ENCODE data around the gene NOP9. TPM values are rescaled to one million over a fixed set of nuclear protein-coding genes. Genes with fewer than 3 reads are reported as not detected.
A peak's percentile ranks its signal among the peaks of the same experiment; 100 is the strongest.

NOP9 gene
- total RNA-seq, 2 donors from 2014 or later: 19.2 to 20.9 TPM

GRCh38 chr14:24297190-24297964 is 2.3 kb upstream of the NOP9 start:
- DNase-seq (ENCODE audit: low spot score): no peak

DNA sequence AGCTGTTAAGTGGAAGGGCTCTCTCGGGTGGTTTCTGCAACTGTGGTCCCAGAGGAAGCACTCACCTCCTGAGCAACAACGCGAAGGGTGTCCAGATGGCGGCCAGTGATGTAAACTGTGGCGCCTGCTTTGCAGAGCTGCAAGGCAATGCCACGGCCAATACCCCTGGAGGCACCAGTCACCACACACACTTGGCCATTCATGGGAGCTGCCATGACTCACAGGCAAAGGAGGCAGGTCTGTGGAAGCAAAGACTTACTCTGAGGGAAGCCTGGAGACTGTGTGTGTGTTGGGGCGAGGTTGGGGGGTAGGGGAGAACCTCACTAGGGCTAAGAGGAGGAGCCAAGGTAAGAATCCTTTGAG is 777 bp upstream of the NOP9 start:
- intact Hi-C loops (cut with DNase I): no loop called here
- DNase-seq (ENCODE audit: low spot score): no peak

More at GRCh38 chr14:24297190-24297964, 2.3 kb upstream of the NOP9 start:
- intact Hi-C loops (cut with DNase I): loop anchor here in 1 of 2 donors (2.0 kb wide), 1 partner anchor 55 kb away; the partner anchor contains the start of gene TINF2

- intact Hi-C loops (cut with DNase I): loop anchor here in 1 of 2 donors (10.0 kb wide), 1 partner anchor 46 kb away; no protein-coding TSS in a partner anchor
- DNase-seq (ENCODE audit: low spot score): no peak
Measured at GRCh38 chr14:24300326-24300980, 803 bp downstream of the NOP9 start.

GRCh38 chr14:24304019-24304387 is 4.4 kb downstream of the NOP9 start:
- intact Hi-C loops (cut with DNase I): loop anchor here in 1 of 2 donors (10.0 kb wide), 1 partner anchor 49 kb away; no protein-coding TSS in a partner anchor
- DNase-seq (ENCODE audit: low spot score): no peak

DNA sequence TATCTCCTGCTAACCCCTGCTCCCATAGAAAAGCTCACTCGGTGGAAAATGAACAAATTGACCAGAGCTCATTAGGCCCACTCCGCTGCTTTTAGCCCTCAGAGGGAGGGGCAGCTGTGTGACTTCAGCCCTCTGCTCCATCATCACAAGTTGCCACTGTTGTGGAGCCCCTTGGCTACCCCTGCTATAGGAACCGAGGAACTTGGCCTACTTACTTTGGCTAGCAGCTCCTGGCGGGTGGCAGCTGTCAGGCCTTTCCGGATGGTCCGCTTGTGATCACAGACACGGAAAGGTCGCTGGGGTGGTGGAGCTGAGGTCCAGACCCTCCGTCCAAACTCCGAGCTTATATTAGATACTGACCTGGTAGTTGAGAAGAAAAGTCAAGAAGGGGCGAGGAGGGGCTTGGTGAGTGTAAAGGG is 7.5 kb downstream of the NOP9 start:
- intact Hi-C loops (cut with DNase I): loop anchor here in 1 of 2 donors (10.0 kb wide), 1 partner anchor 52 kb away; no protein-coding TSS in a partner anchor
- DNase-seq (ENCODE audit: low spot score): no peak

DNA sequence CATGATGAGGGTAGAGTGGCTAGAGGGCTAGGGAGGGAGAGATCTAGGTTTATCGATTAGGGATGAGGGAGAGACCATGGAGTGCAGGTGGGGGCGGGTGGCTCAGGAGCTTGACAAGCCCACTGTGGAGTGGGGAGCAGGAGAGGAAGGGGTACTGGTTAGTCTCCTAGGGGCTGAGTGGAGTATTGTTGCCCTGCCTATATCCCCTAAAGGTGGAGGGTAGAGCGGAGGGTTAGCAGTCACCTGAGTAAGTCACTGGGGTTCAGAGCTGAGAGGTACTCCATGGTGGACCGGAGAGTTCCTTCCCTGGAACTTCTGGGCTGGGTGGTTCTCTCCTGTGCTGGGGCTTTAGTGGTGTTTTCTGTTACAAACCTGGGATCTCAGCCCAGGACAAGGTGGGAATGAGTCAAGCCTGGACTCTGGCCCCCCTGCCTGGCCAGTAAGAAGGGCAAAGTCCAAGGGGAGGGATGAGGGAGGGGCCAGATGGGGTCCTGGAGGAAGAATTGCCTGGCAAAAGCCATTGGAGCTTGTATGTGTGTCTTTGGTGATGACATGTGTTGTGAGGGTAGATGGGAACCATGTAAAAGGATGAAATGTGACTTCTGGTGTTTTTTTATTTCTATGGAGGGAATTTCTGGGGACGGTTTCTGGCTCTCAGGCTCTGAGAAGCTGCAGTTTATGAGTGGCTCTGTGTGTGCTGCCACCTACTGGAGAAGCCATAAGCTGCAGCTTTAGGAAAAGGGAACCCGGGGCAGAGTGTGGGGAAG is 8.1 kb downstream of the NOP9 start, which contains the start of gene CIDEB:
Gene CIDEB, minus strand, starts transcription at position 403 of the 767 bp plus-strand sequence. Its CDS starts 119 bp downstream, at position 284.
- intact Hi-C loops (cut with DNase I): loop anchor here in 1 of 2 donors (10.0 kb wide), 1 partner anchor 53 kb away; no protein-coding TSS in a partner anchor
- DNase-seq (ENCODE audit: low spot score): no peak

DNA sequence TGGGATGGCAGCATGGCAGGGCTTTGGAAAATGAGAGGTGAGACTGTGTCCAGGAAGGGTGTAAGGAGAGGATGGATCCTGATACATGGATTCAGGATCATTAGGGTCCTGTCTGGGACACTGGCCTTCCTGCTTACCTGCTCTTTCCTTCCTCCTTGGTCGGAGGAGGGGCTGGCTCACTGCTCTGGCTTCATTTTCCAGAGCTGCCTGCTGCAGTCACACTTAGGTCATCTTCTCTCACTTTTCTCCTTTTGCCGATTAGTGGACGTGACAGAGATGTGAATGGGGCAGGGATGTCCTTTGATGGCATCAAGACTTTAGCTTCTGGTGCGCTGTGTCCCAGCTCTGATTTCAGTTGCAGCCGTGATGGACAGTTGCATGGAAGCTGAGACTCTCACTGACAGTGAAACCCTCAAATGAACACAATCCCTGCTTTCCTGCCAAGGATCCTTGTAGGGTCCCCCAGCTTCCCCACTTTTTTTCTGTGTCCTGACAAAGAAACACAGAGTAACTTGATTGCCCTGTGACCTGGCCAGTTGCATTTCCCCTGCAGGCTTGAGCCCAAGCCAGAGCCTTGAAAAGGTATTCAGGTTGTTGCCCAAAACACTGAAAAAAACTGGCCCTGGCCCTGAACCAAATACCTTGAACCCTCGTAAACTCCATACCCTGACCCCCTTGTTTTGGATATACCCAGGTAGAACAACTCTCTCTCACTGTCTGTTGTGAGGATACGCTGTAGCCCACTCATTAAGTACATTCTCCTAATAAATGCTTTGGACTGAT is 8.9 kb downstream of the NOP9 start:
- intact Hi-C loops (cut with DNase I): loop anchor here in 1 of 2 donors (10.0 kb wide), 1 partner anchor 54 kb away; no protein-coding TSS in a partner anchor
- no peak for DNase-seq (ENCODE audit: low spot score)

- intact Hi-C loops (cut with DNase I): loop anchor here in 1 of 2 donors (10.0 kb wide), 1 partner anchor 55 kb away; no protein-coding TSS in a partner anchor
- no peak for DNase-seq (ENCODE audit: low spot score)
Measured at GRCh38 chr14:24309538-24310264, 10.1 kb downstream of the NOP9 start, which contains the start of gene LTB4R2. Gene LTB4R2, plus strand, starts transcription at chr14:24310140. Its CDS starts 525 bp downstream, at chr14:24310665.

GRCh38 chr14:24310265-24310645 is 10.6 kb downstream of the NOP9 start:
- no peak for DNase-seq (ENCODE audit: low spot score)
- intact Hi-C loops (cut with DNase I): no loop called here

GRCh38 chr14:24310646-24311604 is 11.3 kb downstream of the NOP9 start, which contains the start of gene LTB4R:
Gene LTB4R, plus strand, starts transcription at chr14:24311502. Its CDS starts 4,150 bp downstream, at chr14:24315652.
- DNase-seq (ENCODE audit: low spot score): peak; percentile 92
- intact Hi-C loops (cut with DNase I): no loop called here

DNA sequence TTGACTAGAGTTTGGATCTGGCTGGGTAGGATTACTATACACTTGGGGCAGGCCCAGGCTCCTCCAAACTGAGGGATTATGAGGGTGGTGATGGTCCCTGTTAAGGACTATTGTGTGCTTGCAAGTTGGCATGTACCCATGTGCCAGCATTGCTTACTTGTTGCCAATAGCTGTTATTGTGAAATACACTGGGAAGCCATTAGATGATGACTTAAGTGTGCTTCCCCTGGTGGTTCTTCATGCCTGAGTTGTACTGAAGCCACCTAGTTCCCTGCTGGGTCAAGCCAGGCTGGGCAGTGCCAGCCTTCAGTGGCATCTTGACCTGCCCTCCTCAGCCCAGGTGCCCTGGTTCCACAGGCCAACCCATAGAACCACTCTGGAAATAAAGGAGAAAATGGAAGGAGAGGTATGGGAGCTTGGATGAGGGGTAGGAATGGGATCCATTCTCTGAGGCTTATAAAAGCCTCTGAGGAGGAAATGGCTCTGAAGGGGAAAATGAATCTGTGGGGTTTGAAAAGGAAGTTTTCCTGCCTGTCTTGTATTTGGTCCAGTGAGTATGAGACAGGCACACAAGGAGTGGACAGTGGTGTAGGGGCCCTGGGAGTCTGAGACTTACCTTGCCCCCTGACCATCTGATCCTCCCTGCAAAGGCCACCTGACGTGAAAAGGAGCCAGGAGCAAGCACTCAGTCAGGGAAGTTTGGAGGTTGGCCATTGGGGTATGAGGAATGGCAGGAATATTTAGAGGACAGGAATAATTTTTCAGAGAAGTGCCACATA is 12.4 kb downstream of the NOP9 start:
- intact Hi-C loops (cut with DNase I): no loop called here
- no peak for DNase-seq (ENCODE audit: low spot score)

DNA sequence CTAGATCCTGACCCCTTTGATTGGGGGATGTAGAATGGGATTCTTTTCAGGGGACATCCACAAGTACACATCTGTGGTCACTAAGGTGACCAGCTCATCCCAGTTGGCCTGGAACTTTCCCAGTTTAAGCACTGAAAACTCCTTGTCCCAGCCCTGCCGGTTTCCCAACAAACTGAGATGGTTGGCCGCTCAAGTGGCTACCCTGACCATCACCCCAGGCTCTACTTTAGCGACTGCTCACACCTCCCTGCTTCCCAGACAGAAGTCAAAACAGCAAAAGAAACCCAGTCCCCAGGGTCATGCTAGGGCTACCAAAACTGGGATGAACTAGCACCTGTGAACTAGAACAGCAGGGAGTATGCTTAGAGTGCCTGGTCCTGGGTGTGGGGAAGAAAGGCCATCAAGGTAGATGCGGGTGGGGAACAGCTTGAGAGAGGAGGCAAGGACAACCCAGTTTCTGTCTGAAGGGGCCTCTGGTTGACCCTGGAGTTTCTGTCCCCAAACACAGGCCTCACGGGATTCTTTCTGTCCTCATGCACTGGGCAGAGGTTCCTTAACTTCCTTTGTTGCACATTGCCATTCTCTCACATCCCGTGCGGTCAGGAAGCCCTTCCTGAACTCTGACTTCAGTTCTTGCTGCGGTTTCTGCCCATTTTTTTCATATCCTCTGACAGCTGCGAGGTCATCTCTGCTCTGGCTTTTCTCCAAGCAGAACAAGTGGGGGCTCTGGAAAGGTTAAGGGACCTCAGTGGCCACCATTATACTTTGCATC is 13.3 kb downstream of the NOP9 start:
- intact Hi-C loops (cut with DNase I): no loop called here
- no peak for DNase-seq (ENCODE audit: low spot score)

- intact Hi-C loops (cut with DNase I): no loop called here
- no peak for DNase-seq (ENCODE audit: low spot score)
Measured at GRCh38 chr14:24313913-24314312, 14.3 kb downstream of the NOP9 start.

- intact Hi-C loops (cut with DNase I): no loop called here
- no peak for DNase-seq (ENCODE audit: low spot score)
Measured at GRCh38 chr14:24314377-24315193, 14.9 kb downstream of the NOP9 start.
